Measurements from ENCODE around the gene HDAC8.
A peak's percentile ranks its signal among the peaks of the same experiment; 100 is the strongest.
"Not testable (repeated sequence)": the region's sequence is repeated elsewhere in the genome, so short reads cannot be mapped to it uniquely, and the experiment has no call there.

Gene HDAC8

DNA sequence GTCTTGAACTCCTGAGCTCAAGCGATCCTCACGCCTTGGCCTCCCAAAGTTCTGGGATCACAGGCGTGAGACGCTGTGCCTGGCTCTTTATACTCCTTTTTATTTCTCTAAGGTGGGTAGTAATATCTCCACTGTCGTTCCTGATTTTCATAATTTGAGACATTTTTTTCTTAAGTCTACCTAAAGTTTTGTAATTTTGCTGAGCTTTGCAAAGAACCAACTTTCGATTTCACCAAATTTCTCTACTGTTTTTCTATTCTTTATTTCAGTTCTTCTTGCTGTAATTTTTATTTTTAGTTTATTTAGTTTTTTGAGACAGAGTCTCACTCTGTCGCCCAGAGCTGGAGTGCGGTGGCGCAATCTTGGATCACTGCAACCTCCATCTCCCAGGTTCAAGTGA lies 196.5 kb downstream of the HDAC8 start:
- no peak for DNase-seq (ENCODE audit: low read depth in 3 of 3)

DNA sequence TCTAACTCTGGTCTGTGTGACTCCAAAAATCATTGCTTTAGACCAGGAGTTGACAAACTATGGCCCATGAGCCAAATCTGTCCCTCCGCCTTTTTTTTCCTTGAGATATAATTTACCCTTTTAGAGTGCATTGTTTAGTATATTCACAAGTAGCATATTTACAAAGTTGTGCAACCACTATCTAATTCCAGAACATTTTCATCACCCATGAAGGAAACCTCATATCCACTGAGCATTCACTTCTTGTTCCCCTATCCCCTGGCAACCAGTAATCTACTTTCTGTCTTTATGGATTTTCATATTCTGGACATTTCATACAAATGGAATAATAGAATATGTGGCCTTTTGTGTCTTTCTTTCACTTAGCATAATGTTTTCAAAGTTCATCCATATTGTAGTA lies 199.5 kb downstream of the HDAC8 start:
- no peak for DNase-seq (ENCODE audit: low read depth in 3 of 3)

DNA sequence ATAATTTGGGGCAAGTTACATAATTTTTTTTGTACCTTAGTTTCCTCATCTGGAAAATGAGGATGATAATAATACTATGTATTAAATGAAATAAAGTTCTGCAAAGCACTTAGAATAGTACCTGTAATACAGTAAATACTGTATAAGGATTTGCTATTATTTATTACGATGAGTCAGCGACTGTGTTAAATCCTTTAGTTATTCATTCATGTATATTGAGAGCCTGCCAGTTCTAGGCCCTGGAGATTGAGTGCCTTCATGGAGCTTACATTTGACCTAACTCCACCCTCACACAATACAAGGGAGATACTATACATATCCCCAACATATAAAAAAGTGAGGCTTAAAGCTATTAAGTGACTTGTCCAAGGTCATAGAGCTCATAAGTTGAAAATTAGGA lies 199.9 kb downstream of the HDAC8 start:
- no peak for DNase-seq (ENCODE audit: low read depth in 3 of 3)

DNA sequence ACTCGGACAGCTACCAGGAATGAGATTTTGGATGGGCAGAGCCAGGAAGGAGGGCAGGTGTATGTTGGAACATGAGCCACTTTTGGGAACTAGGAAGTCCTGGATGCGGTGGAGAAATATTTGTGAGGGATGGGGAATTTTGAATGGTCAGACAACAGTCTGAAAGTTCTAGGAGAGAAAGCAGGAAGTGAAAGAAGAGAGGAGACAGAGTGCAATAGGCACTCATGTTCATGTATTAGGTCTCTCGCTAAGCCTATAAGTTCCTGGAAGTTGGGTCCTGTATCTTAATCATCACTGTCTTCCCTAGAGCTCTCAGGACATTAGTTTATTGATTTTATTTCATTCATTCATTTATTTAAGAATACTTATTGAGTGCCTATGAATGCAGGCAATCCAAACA lies 201.2 kb downstream of the HDAC8 start:
- DNase-seq (ENCODE audit: low read depth in 3 of 3) = no peak

DNA sequence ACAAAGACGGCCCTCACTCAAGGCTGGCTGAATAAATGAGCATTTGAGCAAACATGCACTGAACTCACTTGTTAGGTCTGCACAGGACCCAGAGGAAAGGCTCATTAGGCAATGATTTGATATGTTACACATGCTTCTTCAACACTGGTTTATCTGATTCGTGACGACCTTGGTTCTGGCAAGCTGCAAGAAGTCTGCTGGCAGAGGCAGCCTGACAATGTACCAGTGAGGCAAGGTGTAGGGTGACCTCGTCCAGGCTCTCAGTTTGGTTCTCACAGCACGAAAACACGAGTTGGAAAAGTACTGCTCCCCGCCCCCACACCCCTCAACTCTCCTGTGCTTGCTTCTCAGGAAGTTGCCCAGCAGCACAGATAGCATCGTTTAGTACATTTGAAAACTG lies 203.8 kb downstream of the HDAC8 start:
- DNase-seq (ENCODE audit: low read depth in 3 of 3) = no peak

DNA sequence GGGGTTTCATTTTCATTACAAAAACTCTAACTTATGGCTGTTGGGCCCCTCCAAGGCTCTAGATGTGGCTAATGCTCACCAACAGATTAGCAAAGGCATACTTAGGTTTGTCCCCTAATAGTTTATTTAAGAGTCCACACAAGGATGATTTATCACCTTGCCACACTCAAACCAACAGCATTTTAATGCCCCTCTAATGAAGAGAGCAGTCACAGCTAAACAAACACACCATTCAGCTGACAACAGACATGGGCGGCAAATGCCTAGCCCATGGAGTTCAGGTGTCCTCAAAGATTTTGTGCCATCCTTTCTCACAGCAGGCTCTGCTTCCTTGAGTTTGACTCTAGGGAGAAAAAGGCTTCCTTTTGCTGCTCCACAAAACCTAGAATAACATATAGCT lies 205.1 kb downstream of the HDAC8 start:
- DNase-seq (ENCODE audit: low read depth in 3 of 3) = no peak

DNA sequence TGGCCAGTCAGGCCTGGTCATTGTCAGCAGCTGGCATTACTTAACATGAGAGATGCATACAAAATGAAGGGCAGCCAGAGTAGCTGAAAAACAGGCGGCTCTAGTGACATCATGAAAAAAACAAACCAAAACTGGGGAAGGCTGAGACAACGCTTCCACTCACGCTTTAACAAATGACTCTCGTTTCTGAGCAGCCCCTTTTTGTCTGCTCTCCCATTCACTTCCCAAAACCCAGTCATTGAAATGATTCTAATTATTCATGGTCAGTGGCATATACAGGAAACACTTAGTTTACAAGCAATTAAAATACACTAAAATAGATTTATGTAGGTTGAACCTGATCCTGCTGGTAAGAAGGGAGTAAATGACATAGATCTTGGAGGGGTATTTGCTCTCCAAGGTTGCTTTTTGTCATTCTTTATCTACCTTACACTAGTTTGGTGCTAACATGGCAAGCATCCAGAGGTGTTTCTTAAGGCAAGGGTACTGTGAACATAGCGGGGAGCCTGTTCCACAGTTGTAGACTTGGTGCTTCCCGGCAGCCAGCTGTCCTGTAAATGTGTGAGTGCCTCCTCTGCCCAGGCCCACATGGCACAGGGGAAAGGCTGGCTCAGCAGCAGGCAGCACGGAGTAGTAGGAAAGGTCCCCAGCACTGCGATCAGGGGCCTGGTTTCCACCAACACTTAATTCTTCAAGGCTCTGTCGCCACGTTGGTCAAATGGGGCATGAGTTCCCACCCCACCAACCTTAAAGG lies 205.8 kb downstream of the HDAC8 start:
- DNase-seq (ENCODE audit: low read depth in 3 of 3) = no peak

DNA sequence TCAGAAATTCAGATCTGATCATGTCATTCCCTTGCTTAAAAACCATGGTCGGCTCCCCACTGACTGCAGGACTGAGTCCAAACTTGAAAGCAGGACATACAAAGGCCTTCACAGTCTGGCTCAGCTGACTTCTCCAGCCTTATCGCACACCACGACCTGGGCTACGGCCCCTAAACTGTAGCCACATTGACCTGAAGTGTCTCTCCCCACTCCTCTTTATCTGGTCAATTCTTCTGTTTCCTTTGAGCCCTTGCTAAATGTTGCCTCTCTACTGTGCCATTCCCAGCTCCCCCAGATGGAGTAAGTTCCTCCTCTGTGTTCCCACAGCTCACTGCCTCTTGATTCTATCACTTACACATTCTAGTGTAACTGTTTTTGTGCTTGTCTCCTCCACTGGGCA lies 206.5 kb downstream of the HDAC8 start:
- DNase-seq (ENCODE audit: low read depth in 3 of 3) = no peak

DNA sequence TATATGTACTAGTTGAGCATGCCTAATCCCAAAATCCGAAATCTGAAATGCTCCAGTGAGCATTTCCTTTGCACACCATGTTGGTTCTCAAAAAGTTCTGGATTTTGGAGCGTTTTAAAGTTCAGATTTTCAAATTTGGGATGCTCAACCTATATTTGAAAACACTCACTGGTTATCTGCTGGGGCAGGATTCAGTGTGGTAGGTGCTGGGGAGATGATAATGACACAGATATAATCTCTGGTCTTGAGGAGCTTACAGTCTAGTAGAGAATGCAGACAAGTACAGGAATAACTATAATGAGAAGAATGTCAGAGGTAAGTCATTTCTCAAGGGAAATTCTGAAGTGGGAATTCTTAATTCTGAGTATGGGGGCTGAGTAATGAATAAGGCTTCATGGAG lies 207.5 kb downstream of the HDAC8 start:
- DNase-seq (ENCODE audit: low read depth in 3 of 3) = no peak

DNA sequence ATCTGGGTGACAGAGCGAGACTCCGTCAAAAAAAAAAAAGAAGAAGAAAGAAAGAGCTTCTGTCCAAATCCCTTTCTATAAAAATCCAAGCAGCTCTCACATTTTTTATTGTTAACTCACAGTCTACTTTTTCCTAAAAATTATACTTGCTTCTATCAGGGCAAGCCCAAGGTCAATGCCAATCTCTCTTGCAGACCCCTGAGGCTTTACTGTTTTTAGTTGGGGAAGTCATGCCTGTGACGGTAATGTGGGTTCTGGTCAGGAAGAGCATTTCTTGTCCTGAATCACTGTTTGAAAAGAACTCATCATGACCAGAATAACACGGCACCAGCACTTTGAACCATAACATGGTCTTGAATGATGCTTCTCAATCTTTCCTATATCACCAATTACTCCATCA lies 212.3 kb downstream of the HDAC8 start:
- no peak for DNase-seq (ENCODE audit: low read depth in 3 of 3)

DNA sequence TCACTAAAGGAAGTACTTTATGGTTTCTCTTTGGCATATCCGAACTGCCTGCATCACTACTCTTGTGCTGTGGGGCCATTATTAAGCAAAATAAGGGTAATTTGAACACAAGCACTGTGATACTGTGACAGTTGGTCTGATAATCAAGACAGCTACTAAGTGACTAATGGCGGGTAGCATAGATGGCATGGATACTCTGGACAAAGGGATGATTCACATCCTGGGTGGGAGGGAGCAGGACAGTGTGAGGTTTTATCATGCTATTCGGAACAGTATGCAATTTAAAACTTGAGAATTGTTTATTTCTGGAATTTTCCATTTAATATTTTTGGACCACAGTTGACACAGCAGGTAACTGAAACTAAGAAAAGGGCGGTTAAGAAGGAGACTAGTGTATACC lies 214.3 kb downstream of the HDAC8 start:
- DNase-seq (ENCODE audit: low read depth in 3 of 3) = no peak

DNA sequence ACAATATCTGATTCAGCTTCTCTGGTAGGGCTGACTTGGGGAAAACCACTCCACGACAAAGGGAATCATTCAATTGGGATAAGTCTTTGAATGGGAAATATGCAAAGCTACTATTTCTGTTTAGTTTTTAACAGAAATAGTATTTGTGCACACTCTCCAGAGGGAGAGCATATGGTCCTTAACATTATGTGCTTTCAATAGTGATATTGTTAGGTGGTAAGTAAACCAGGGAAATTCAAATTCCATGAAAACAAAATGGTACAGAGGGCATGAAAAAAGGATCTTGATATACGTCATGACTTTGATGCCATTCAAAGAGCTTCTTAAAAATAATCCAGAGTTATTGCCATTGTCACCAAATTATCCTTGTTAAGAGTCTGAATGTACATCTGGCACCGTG lies 219.9 kb downstream of the HDAC8 start:
- no peak for DNase-seq (ENCODE audit: low read depth in 3 of 3)

DNA sequence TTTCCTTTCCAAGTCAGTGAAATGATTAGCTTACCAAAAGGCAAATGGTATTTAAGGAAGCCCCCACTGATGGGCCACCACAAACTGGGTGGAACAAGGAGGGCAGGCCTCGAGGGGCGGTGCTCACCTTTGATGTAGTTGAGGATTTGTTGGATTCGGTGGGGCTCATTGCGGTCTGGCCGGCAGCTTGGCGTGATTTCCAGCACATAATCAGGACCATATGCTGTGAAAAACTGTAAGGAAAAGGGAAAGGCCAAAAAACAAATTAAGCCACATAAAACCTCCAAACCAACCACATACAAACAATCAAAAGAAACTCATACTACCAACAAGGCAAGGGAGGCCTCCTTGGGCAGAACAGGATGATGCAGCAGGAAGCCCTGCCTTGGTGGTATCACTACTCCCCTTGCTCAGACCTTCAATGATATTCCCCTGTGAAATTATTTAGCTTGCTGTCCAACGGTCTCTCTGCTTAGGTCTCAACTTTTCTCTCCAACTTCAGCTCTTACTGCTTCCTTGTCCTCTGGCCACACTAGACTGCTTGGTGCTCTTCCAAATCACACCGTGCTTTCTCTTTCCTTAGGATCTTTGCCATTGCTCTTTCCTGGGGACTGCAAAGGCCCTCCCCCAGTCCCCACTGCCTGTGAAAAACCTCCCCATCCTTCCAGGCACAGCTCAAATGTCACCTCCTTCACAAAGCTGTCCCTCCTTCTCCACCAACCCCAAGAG lies 220.9 kb downstream of the HDAC8 start:
- no peak for DNase-seq (ENCODE audit: low read depth in 3 of 3)

DNA sequence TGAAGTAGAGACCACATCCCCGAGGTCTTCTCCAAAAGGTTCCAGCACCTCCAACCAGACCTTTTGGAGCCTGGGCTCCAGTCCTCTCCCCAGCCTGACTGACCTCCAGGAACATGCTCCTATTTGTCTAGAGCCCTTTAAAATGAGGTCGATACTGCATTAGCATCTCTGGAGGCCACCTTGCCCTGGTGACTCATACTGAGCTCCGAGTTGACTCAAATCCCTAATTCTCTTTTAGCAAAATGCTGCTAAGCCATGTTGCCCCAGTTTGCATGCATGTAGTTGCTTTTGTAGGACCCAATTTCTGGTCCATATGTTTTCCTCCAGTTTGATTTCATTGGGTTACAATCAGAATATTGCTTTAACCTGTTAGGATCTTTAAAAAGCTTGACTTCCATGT lies 223.5 kb downstream of the HDAC8 start:
- peak in 1 of 3 experiments; percentile 13 for DNase-seq (ENCODE audit: low read depth in 3 of 3)

DNA sequence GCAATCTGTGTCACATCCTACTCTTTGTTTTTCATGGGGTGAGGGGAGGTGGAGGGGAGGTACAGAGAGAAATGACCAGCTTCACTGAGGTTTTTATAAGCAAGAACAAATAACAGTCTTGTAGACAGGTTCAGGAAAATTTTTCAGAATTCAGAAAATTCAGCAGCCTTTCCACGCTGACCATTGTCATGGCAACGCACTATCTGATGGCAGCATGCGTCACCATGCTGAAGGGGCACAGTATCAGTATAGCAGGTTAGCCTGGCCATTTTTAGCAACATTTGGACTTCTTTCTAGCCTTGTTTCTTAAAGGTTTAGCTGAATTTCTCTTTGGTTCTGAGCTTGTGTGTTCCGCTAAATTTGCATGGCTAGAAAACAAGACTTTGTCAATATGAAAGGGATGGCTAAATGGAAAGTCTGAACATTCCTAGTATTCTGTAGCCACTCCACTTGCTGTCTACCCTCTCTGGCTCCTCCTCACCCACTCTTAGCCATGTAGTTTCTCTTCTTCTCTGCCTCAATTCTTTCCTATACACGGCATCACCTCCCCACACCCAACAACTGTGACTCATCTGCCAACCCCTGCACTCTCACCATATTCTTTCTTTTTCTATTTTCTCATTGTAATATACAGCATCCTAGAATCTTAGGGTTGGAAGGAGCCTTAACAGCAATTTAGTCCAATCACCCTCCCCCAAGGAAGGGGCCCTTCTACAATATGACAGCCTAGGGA lies 224.2 kb downstream of the HDAC8 start:
- DNase-seq (ENCODE audit: low read depth in 3 of 3) = peak in 1 of 3 experiments; percentile 7

DNA sequence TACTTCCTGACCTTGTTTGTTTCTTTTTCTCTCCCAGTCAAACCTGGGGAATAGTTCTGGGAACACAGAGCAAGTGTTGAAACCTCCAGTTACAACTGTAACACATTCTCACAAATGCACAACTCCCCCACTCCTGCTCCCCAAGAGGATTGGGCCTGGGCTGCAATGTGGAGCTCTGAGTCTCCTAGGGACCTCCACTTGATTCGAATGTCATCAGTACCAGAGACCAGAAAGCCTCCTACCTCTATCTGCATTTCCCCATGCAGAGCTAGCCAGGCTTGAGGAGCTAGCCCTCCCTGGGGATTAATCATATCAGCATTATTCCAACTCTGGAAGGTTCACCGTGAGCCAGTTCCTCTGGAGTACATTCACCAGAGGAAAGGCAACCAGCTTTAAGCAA lies 225.3 kb downstream of the HDAC8 start:
- no peak for DNase-seq (ENCODE audit: low read depth in 3 of 3)

DNA sequence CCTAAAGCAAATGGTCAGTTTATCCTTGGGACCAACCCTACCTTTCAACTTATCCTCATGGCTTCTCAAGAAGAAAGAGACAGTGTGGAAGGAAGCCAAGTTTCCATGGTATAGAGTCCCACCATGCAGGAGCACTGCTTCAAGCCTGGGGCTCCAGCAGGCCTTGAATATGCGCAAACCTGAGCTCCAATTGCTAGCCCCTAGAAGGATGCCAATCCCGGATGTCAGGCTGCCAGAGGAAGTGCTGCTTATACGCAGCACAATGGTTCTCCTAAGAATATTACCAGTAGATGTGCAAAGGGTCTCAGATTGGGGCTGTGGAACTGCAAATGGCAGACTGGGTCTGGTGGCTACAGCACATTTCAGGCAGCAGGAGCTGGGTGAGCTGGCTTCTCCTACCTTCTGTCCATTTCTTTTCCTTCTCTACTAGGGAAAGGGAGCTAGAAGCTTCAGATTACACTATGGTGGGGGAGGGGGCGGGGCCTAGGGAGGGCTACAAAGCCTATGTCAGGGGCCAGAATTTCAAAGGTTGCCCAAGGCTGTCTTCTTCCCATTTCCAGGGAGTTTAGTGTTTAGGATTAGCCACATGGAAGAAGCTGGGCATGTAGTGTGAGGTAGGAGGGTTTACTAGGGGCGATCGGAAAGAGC lies 226.2 kb downstream of the HDAC8 start:
- no peak for DNase-seq (ENCODE audit: low read depth in 3 of 3)

DNA sequence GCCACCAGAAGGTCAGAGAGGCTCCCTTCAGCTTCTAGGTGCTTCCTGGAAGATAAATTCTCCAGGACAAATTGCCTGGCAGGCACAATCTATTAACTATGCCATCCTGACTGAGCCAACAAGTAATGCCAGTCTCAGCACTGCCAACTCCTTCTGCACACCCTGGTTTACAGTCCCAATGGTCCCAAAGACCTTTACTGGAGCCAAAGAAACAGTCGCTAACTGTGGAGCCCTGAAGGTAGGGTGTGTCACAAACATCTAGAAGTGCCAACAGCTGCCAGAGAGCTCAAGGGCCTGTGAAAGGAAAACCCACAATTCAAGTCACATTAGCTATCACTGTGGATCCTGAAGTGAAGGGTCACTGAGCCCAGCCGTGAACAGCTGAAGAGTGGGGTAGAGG lies 232.0 kb downstream of the HDAC8 start:
- DNase-seq (ENCODE audit: low read depth in 3 of 3) = no peak

DNA sequence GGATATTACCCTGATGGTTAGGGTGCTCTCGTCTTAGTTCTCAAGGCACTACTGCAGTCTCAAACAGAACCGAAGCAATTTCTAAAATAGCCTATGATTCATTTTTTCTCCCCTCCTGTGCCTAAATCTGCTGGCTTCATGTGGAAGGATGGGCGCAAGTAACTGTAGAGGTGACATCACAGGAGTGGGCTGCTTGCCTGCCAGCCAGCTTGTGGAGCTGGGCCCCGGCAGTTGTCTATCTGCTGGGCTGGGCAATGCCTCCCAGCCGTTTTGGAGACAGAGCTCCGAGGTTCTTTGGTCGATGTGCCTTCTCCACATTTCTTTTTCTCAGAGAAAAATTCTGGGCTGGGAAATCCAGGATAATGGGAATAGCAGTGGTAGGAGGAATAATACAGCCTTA lies 232.6 kb downstream of the HDAC8 start:
- no peak for DNase-seq (ENCODE audit: low read depth in 3 of 3)

DNA sequence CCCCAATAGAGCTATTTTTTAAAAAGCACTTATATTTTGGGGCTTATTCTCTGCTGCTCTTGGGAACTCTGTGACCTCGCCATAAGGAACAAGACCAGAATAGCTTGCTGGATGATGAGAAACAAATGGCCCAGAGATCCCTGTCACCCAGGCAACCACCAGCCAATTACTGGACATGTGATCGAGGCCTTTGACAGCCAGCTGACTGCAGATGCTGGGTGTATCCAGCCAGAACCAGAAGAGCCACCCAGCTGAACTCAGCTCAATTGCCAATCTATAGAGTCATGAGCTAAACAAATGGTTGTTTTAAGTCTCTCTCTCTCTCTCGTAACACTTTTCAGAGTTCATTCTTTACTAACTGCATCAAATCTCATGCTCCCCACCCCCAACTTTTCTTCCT lies 242.5 kb downstream of the HDAC8 start:
- no peak for DNase-seq (ENCODE audit: low read depth in 3 of 3)

DNA sequence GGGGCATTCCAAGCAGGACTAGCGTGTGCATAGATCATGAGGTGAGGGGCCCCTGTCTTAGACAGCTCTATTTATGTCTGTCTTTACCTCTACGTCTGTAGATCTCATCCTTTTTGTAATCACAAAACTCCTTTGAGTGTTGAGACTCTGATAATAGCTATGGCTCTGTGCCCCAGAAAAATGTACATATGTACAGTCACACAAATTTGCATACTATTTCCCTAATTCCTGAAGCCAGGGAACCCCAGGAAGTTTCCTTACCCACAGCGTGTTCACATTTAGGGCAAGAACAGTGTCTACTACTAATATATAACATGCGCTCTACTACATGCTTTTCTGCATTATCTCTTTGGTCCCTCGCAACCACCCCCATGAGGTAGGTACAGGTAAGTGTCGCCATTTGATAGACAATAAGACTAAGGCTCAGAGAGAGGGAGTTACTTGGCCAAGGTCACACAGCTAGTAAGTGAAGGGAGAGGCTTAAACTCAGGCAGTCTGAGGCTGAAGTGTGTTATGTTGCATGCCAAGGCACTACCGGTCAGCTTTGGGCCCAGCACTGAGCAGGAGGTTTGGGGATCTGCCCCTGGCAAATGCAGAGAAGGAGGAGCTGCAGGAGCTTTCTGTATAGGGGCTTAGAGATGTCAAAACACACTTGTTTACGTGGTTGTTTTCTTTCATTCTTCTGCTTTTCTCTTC lies 245.9 kb downstream of the HDAC8 start:
- DNase-seq (ENCODE audit: low read depth in 3 of 3) = no peak

DNA sequence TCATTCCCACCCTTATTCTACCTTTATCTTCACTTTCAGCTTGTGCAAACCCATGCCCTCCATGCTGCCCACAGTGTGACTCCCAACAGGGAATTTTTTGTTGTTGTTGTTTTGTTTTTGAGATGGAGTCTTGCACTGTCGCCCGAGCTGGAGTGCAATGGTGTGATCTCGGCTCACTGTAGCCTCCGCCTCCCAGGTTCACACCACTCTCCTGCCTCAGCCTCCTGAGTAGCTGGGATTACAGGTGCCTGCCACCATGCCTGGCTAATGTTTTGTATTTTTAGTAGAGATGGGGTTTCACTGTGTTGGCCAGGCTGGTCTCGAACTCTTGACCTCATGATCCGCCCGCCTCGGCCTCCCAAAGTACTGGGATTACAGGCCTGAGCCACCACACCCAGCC lies 253.0 kb downstream of the HDAC8 start:
- not testable (repeated sequence) for DNase-seq (ENCODE audit: low read depth in 3 of 3)

Measured in stimulated activated CD4-positive, alpha-beta T cell treated with anti-CD3 and anti-CD28 coated beads, TNF-alpha, amount 100 ng/mL, for 24 hours (primary cell).